Renal cortex interstitium (tissue), 11 donors: ENCODE results near the gene MRPS11. TPM values are rescaled to one million over a fixed set of nuclear protein-coding genes. Genes with fewer than 3 reads are reported as not detected.
"Not testable (repeated sequence)": the region's sequence is repeated elsewhere in the genome, so short reads cannot be mapped to it uniquely, and the experiment has no call there.

Experiments
- DNase-seq, 11 donors: peaks; one replicate each; pipeline ENCODE4 v3.0.0-alpha.2; 2013; ENCODE audit warnings: low read depth in 9 of 11, low spot score in 4 of 11; ENCODE audit errors: extremely low read depth in 1 of 11
- polyA plus RNA-seq, 3 donors: library from polyadenylated mRNA; unstranded; fragments of 120-200 nt; gene quantifications; one replicate each; pipeline ENCODE4 v1.2.1, GENCODE V29; 2013; ENCODE audit not compliant: insufficient read length in 3 of 3

Gene MRPS11
- polyA plus RNA-seq, 3 donors, result 37.1 to 48.7 (median 45.7) TPM

DNA sequence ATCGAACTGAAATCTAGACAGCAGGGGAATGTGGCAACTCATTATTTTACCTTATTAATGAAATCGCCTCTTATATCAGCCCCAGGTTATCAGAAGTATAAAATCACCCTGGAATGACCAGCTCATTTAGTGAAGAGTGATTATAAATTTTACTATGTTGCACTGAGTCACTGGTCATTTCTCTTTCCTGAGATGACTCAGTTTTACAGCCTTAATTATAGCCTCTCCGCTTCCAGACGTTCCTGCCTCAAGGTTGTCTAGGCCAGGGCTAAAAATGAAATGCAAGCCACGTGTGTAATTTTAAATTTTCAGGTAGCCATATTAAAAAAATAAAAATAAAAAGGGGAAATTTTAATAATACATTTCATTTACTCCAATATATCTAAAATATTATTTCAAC lies 45.7 kb downstream of the MRPS11 start:
- no peak for DNase-seq

DNA sequence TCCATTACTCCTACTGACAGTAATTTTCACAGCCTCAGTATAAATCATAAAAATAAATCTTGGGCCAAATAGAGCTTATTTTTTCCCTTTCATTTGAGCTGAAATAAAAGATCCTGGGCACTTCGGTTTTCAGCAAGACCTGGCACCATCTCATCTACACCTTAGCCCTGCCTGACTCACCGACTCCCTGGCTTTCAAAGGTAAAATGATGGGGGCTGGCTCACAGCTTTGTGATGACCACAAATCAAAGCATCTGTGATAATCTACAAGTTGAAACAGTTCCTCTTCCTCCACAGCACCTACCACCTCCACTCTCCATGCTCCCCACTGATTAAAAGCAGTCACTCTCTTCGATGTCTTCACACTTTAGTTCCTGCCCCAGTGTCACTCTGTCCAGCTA lies 51.4 kb downstream of the MRPS11 start:
- no peak for DNase-seq

DNA sequence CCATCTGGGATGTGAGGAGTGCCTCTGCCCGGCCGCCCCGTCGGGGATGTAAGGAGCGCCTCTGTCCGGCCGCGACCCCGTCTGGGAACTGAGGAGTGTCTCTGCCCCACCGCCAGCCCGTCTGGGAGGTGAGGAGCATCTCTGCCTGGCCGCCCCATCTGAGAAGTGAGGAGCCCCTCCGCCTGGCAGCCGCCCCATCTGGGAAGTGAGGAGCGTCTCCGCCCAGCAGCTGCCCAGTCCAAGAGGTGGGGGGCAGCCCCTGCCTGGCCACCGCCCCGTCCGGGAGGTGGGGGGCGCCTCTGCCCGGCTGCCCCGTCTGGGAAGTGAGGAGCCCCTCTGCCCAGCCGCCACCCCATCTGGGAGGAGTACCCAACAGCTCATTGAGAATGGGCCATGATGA lies 56.6 kb downstream of the MRPS11 start:
- DNase-seq, result not testable (repeated sequence)

DNA sequence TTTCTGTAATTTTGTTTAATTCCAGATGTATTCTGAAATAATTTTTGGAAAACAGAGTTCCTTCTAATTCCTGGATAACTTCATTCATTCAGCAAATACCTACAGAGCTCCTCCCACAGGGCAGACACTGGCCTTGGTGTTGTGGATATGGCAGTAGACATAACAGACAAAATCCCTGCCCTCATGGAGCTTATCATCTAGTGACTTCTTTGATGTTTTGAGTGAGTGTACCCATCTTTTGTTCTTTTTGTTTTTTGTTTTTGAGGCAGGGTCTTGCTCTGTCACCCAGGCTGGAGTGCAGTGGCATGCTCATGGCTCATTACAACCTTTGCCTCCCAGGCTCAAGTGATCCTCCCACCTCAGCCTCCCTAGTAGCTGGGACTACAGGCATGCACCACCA lies 57.9 kb downstream of the MRPS11 start:
- DNase-seq, result no peak

DNA sequence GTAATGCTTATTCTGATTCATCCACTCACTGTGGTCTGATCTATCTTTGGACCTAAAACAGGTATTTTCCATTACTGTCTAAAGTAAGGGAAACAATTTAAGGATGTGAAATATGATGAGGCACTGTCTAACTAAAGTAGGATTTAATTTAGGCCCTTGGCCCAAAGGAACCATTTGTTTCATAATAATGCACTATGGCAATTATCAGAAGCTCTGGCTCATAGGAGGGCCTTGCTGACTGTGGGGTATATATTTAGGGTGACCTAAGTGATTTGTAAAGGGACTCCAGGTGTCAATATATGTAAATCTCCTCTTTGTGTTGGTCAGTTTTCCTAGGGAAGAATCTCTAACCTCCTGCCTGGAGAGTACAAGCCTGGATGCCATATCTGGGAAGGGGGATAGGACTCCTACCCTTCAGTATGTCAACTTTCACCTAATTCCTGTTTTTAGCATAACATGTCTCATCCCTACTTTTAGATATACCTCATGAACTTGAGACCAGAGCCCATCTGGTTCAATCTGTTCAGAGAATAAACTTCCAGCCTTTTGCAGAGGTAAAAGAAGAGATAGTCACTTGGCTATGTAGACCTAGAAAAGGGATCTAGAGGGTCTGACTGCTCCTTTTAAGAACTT lies 58.9 kb downstream of the MRPS11 start:
- no peak for DNase-seq

DNA sequence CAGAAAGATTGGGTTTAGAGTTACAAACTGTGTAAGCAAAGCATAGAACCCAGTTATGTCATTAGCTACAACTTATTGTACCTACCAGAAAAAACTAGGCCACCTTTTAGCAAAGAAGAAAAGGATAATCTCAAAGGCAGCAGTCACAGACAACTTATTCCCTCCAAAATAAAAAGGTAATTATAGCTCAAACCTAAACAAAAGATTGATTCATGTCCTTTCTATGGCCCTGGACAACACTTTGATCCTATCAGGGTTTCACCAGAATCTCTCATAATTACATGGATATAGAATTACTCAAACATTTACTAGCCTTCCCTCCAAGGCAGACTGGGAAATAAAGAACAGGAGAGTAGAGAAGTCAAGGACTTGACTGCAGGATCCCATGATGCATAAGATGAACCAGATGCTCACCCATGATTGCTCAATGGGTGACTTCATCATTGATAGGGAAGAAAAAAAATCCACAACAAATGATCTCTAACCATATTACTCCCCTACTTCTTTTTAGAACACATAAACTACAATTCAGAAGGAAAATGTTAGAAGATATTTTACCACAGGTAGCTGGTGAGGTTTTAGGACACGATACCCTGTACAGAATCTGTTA lies 61.6 kb downstream of the MRPS11 start:
- peak in 1 of 11 donors; percentile 0 for DNase-seq

Other genes starting within 250 kb of the MRPS11 start
- gene NTRK3, start 211.0 kb upstream of the MRPS11 start, polyA plus RNA-seq, result 10 to 100 TPM in 2 of 3 donors, 1 to 10 TPM in 1; 9.1 to 19.2 (median 13.7) TPM
- 10 to 100 TPM; 30.5 to 36.2 (median 32.7) TPM for gene MRPL46, start 320 bp upstream of the MRPS11 start, polyA plus RNA-seq
- 10 to 100 TPM; 10.5 to 18.6 (median 13.8) TPM for gene DET1, start 79.0 kb downstream of the MRPS11 start, polyA plus RNA-seq
- gene AEN, start 153.6 kb downstream of the MRPS11 start, polyA plus RNA-seq, result 1 to 10 TPM; 5.6 to 6.9 (median 5.8) TPM
- gene ISG20, start 171.3 kb downstream of the MRPS11 start, polyA plus RNA-seq, result 1 to 10 TPM in 2 of 3 donors, under 1 TPM in 1; 0.80 to 1.5 (median 1.5) TPM